GM19193 (cell line): ENCODE measurements around the gene ASTN2.

Experiments
- POLR2A ChIP-seq: IDR thresholded peaks from 4 replicates; pipeline ENCODE4 v1.6.1; 2011; ENCODE audit not compliant: insufficient read depth, insufficient read length; ENCODE audit errors: extremely low read depth

Gene ASTN2

DNA sequence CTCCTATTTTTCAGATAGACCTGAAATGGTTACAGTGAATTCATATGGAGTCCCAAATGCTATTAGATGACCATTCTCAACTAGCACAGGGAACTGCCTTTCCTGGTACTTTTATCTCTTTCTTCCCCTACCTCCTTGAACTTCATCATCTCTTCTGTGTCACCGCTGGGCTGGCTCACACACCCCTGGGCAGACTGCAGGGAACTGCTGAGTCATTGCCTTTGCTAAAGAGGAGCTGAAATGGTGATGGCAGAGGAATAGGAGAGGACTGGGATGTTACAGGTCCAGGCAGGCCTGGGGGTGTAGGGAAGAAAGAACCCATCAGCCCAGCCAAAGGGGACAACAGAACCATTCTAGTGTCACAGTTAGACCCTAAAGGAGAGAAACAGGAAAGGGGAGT is 322.3 kb downstream of the ASTN2 start:
- TF ChIP-seq POLR2A: no peak

GRCh38 chr9:117091529-117091928 is 323.3 kb downstream of the ASTN2 start:
- no peak for TF ChIP-seq POLR2A

DNA sequence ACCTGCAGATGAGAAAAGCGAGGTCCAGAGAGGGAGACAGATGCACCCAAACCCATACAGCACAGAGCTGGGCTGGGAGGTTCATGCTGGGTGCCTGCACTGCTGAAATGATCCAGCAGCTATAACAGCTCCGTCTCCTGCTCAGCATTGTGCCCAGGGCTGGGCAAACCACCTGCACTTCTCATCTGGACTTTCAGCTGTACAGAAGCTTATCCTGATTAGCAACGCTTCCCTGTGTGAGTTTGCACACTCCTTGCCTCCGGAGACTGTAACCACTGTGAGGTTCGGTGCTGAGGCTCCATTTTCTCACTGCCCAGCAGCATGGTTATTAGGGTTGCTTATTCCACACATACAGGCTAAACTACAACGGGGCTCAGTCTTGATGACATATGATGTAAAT is 326.1 kb downstream of the ASTN2 start:
- no peak for TF ChIP-seq POLR2A

- TF ChIP-seq POLR2A: no peak
Observed at GRCh38 chr9:117088140-117088539, 326.7 kb downstream of the ASTN2 start.

DNA sequence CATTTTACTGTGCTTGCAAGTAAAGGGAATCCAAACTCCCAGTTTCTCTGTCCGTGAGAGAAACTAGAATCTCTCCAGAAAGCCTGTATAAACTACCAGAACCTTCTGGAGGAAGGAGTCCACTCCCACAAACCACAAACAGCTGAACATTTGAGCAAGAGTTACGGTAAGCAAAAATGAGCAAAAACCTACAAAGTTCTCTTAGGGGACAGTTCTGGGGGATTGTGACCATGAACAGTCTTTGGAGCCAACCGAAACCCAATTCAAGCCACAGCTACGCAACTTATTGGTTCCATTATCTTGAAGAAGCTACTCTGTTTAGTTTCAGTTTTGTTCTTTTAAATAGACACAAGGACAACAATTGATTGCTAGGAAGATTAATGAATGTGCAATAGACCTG is 330.6 kb downstream of the ASTN2 start:
- no peak for TF ChIP-seq POLR2A

DNA sequence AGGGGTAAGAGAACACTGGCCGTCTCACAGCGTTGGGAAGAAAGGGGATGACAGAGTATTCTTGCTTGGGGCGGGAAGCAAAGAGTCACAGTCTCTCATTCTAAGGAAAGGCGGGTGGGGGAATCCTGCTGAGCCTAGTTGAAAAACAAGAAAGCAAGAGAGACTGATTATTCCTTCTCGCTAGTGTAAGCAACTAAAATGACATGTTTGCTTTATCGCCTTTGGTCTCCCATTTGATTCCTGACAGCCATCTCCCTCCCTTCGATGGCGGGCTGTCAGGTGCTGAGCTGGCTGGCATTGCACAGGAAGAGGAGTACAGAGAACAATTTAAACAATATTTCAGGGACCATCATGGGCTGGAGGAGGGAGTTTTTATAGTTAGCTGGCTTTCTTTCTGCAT is 331.3 kb downstream of the ASTN2 start:
- no peak for TF ChIP-seq POLR2A

DNA sequence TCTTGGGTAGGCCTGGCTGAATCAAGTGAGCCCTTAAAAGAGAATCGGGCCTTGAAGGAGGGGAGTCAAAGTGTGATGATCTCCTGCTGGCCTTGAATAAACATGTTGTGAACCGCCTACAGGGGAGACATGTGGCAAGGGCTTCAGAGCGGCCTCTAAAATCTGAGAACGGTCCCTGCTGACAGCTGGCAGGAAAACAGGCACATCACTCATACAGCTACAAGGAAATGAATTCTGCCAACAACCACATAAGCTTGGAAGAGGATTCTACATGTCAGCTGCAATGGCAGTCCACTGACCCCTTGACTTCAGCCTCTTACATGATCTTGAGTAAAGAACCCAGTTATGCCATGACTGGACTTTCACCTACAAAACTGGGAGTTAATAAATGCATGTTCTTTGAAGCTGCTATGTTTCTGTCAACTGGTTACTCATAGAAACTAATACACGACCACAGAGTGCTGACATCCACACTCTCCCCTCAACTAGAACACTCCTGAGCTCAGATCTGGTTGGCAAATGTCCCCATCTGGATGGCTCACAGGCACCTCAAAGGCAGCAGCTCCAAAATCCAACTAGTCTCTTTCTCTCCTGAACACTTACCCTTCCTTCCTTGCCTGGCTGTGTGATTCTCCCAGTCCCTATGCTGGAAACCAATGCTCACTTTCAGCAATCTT is 333.1 kb downstream of the ASTN2 start:
- no peak for TF ChIP-seq POLR2A

DNA sequence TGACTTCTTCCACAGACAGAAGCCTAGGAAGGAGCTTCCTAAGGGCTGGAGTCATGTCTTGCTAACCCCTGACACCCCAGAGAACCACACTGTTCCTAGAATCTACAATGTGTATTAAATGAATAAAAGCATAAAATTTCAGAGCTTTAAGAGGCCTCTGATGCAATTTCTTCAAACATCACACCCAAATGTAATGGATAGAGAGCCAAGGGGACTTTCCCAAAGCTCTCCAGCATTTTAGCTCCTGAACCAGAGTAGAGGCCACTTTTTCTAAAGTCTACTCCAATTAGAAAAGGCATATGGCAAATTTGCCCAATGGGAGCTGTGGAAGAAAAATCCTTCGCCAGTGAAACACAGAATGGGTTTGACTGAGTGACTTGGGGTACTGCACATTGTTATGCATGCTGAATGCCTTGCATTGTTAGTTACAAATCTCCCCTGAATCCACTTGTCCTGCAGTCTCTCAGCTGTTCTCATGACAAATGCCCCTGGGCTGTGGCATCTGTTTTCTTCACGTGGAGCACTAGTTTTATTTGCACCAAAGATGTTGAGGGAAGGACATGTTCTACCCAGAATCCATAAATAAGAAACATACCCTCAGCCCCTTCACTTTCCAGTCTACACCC is 334.0 kb downstream of the ASTN2 start:
- no peak for TF ChIP-seq POLR2A

- no peak for TF ChIP-seq POLR2A
Observed at GRCh38 chr9:117076571-117077290, 338.1 kb downstream of the ASTN2 start.

GRCh38 chr9:117075636-117076035 is 339.2 kb downstream of the ASTN2 start:
- TF ChIP-seq POLR2A: no peak

- no peak for TF ChIP-seq POLR2A
Observed at GRCh38 chr9:117074784-117075520, 339.9 kb downstream of the ASTN2 start.

DNA sequence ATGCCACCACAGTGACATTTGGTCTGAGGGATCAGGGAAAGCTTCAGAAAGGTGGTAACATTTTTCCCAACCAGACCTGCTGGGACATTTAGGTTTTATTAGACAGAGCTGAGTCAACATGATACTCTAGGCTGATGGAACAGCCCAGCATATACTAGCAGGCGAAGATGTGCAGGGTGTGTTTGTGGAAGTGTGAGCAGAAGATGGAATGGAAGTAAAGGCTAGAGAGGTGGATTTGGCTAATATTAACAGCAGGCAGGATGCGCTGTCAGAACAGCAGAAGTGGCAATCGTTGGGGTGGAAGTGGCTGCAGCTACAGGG is 340.6 kb downstream of the ASTN2 start:
- TF ChIP-seq POLR2A: no peak

- TF ChIP-seq POLR2A: no peak
Observed at GRCh38 chr9:117073539-117074341, 341.1 kb downstream of the ASTN2 start.

- no peak for TF ChIP-seq POLR2A
Observed at GRCh38 chr9:117073071-117073470, 341.8 kb downstream of the ASTN2 start.

GRCh38 chr9:117072216-117072615 is 342.6 kb downstream of the ASTN2 start:
- TF ChIP-seq POLR2A: no peak

GRCh38 chr9:117063721-117064471 is 351.0 kb downstream of the ASTN2 start:
- TF ChIP-seq POLR2A: no peak
